Peyer's patch (tissue), 4 donors: Measurements from ENCODE around the gene ZFR2. TPM values are rescaled to one million over a fixed set of nuclear protein-coding genes. Genes with fewer than 3 reads are reported as not detected.

Source experiments
- DNase-seq, 3 donors: peaks; one replicate each; pipeline ENCODE4 v3.0.0-alpha.2; 2017 to 2019
- H3K27ac ChIP-seq, 4 donors: fragments of 200-600 bp; sonication (generic); one replicate each; pipeline ENCODE4 v1.5.1; 2016 to 2019
- H3K27me3 ChIP-seq, 2 donors: fragments of 200-600 bp; sonication (generic); one replicate each; pipeline ENCODE4 v1.5.1; 2019
- H3K36me3 ChIP-seq, 3 donors: fragments of 200-600 bp; sonication (generic); one replicate each; pipeline ENCODE4 v1.5.1; 2016 to 2019
- H3K4me1 ChIP-seq, 4 donors: fragments of 200-600 bp; sonication (generic); one replicate each; pipeline ENCODE4 v1.5.1; 2016 to 2019
- H3K4me3 ChIP-seq, 4 donors: fragments of 200-600 bp; sonication (generic); 1 replicate in 3 of 4; 2 replicates in 1 of 4; pipeline ENCODE4 v1.5.1; 2016 to 2019; ENCODE audit warnings: mild to moderate bottlenecking in 1 of 4
- H3K9me3 ChIP-seq, 4 donors: fragments of 200-600 bp; sonication (generic); one replicate each; pipeline ENCODE4 v1.5.1; 2016 to 2019; ENCODE audit warnings: mild to moderate bottlenecking in 1 of 4
- POLR2A ChIP-seq, 2 donors: fragments of 450-650 bp; IDR thresholded peaks; one replicate each; pipeline ENCODE4 v1.5.1; 2017; ENCODE audit warnings: antibody characterized with exemption in 2 of 2, mild to moderate bottlenecking in 2 of 2, moderate library complexity in 2 of 2
- total RNA-seq, 4 donors: library from RNA; depleted of rRNA; stranded (reverse); fragments of >200 nt; gene quantifications; one replicate each; pipeline ENCODE4 v1.1.0, GENCODE V29; 2016
- TF ChIP-seq, protein P1 (sequence below), 6 experiments: fragments of 450-650 bp in 4 of 6; fragments of 200-600 bp in 2 of 6; sonication (generic) in 1 of 6; IDR thresholded peaks; one replicate each; pipeline ENCODE4 v1.5.1; 2017 to 2019; ENCODE audit warnings: antibody characterized with exemption in 6 of 6, mild to moderate bottlenecking in 3 of 6, moderate library complexity in 1 of 6

Gene ZFR2
- total RNA-seq, 4 donors from 2014 or later = not detected

DNA sequence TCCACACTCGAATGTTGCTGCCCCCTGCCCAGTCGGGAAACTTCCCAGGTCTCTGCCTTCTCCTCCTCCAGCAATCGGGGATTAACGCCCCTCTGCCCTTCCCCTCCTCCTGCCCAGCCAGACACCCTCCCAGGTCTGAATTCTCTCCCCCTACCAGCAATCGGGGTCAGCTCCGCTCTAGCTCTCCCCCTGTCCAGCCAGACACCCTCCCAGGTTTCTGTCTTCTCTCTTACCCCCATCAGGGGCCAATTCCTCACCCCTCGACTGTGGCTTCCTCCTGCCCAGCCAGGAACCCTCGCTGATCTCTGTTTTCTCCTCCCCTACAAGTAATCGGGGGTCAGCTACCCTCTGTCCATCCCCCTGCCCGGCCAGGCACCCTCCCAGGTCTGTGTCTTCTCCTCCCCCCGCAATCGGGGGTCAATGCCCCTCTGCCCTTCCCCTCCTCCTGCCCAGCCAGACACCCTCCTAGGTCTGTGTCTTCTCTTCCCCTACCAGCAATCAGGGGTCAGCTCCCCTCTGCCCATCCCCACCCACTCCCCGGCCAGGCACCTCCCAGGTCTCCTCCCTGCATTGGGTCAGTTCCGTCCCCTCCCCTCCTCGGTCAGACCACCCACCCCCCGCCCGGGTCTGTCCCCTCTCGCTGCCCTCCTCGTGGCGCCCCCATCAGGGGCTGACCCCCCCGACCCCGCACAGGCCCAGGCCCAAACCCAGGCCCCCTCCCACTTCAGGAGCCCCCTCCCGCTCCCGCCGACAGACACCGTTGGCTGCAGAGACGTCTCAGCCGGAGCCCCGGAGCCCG is 668 bp downstream of the ZFR2 start:
- no peak for DNase-seq
- H3K4me3 ChIP-seq = peak overlapping the region in 1 of 4 donors; percentile 16
- no peak for TF ChIP-seq POLR2A (IDR thresholded peaks at IDR 0.05)
- TF ChIP-seq, protein P1, sequence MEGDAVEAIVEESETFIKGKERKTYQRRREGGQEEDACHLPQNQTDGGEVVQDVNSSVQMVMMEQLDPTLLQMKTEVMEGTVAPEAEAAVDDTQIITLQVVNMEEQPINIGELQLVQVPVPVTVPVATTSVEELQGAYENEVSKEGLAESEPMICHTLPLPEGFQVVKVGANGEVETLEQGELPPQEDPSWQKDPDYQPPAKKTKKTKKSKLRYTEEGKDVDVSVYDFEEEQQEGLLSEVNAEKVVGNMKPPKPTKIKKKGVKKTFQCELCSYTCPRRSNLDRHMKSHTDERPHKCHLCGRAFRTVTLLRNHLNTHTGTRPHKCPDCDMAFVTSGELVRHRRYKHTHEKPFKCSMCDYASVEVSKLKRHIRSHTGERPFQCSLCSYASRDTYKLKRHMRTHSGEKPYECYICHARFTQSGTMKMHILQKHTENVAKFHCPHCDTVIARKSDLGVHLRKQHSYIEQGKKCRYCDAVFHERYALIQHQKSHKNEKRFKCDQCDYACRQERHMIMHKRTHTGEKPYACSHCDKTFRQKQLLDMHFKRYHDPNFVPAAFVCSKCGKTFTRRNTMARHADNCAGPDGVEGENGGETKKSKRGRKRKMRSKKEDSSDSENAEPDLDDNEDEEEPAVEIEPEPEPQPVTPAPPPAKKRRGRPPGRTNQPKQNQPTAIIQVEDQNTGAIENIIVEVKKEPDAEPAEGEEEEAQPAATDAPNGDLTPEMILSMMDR (IDR thresholded peaks at IDR 0.05) = no peak
- peaks cover 0 to 7% (median 4%) of the 10 kb centered on the region in 4 donors for H3K4me1 ChIP-seq
- H3K36me3 ChIP-seq = no peaks in the 10 kb centered on the region
- peaks cover 0 to 20% of the 10 kb centered on the region in 2 donors for H3K27me3 ChIP-seq
- peaks cover 0 to 10% (median 3%) of the 10 kb centered on the region in 4 donors for H3K9me3 ChIP-seq
- no peak overlapping the region for H3K27ac ChIP-seq

- H3K36me3 ChIP-seq = no peaks in the 10 kb centered on the region
- H3K4me1 ChIP-seq = peaks cover 0 to 7% (median 4%) of the 10 kb centered on the region in 4 donors
- no peak overlapping the region for H3K4me3 ChIP-seq
- no peak for DNase-seq
- TF ChIP-seq, protein P1 (IDR thresholded peaks at IDR 0.05) = no peak
- TF ChIP-seq POLR2A (IDR thresholded peaks at IDR 0.05) = no peak
- H3K9me3 ChIP-seq = peaks cover 0 to 10% (median 3%) of the 10 kb centered on the region in 4 donors
- H3K27ac ChIP-seq = no peak overlapping the region
- peaks cover 0 to 20% of the 10 kb centered on the region in 2 donors for H3K27me3 ChIP-seq
Measured at GRCh38 chr19:3866910-3867638, 1.8 kb downstream of the ZFR2 start.

GRCh38 chr19:3863648-3864047 is 5.2 kb downstream of the ZFR2 start:
- H3K4me1 ChIP-seq = peaks cover 0 to 2% (median under 1%) of the 10 kb centered on the region in 4 donors
- TF ChIP-seq, protein P1 (IDR thresholded peaks at IDR 0.05) = no peak
- TF ChIP-seq POLR2A (IDR thresholded peaks at IDR 0.05) = no peak
- no peaks in the 10 kb centered on the region for H3K9me3 ChIP-seq
- H3K36me3 ChIP-seq = no peaks in the 10 kb centered on the region
- H3K27ac ChIP-seq = no peak overlapping the region
- H3K4me3 ChIP-seq = no peak overlapping the region
- no peak for DNase-seq
- H3K27me3 ChIP-seq = peaks cover 0 to 14% of the 10 kb centered on the region in 2 donors

DNA sequence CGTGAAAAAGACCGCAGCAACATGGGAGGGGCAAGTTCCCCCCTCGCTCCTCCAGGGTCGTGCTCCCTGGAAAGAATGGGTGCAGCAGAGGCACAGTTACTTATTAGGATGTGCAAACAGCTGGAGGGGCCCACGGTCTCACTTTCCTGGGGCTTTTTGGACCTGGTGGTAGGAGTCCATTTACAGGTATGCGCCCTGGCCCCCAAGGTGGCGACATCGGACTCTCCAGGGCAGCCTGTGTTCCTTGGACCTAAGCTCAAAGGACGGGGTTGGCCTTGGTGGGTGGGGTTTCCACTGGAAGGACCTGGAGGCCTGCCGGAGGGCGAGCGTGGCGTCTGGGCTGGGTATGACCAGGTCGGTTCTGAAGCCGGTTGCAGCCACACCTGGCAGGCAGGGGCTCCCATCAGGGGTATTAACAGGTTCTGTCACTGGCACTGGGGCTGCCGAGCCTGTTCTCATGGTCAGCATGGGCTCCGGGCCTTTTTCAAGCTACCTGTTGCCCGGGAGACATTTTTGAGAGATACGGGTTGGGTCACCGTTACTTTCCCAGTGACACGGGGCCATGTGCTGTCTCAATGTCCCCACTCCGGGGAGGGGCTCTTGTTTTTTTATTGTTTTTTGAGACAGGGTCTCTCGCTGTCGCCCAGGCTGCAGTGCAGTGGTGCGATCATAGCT is 5.9 kb downstream of the ZFR2 start:
- DNase-seq = no peak

DNA sequence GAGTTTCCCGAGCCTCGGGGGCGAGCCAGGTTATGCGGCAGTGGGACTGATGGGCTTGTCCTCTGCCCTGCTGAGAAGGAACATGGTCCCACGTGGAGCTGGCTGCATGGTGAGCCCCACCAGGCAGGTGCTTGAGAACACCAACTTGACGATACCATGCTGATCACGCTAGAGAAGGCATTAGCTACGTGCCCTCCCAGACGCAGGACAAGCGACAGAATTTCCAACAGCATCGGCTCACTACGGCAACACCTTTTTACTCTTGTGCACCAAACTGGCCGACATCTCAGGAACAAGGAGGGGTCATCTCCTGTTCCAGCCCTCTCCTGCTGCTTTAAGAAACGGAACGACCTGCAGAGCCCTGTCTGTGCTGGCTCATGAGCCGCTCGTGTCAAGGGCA is 8.3 kb downstream of the ZFR2 start:
- Histone ChIP-seq H3K36me3 (no peaks in the 10 kb centered on the region), H3K4me3 (no peak overlapping the region), H3K27ac (no peak overlapping the region), H3K4me1 (no peaks in the 10 kb centered on the region), H3K27me3 (no peaks in the 10 kb centered on the region), H3K9me3 (no peaks in the 10 kb centered on the region)
- no peak for DNase-seq
- TF ChIP-seq, protein P1 (IDR thresholded peaks at IDR 0.05) = no peak
- no peak for TF ChIP-seq POLR2A (IDR thresholded peaks at IDR 0.05)

More for the DNA sequence above, 5.9 kb downstream of the ZFR2 start:
- H3K4me3 ChIP-seq = no peak overlapping the region
- no peak for TF ChIP-seq POLR2A (IDR thresholded peaks at IDR 0.05)
- TF ChIP-seq, protein P1 (IDR thresholded peaks at IDR 0.05) = no peak
- peaks cover 0 to 7% of the 10 kb centered on the region in 2 donors for H3K27me3 ChIP-seq
- H3K27ac ChIP-seq = no peak overlapping the region
- H3K4me1 ChIP-seq = no peaks in the 10 kb centered on the region
- H3K9me3 ChIP-seq = no peaks in the 10 kb centered on the region
- H3K36me3 ChIP-seq = no peaks in the 10 kb centered on the region
